SK-N-SH (cell line): ENCODE data around the gene USP27X. TPM values are rescaled to one million over a fixed set of nuclear protein-coding genes. Genes with fewer than 3 reads are reported as not detected.
A peak's percentile ranks its signal among the peaks of the same experiment; 100 is the strongest.

Source experiments
- CTCF ChIA-PET: fragments of 300-600, 350-600 bp; formaldehyde crosslinking; extraction: SDS; loops from one replicate; lab custom pipeline; 2021; lab: Yijun Ruan, JAX
- POLR2A ChIA-PET: fragments of 350-600 bp; sonication (Branson Sonifier 250); formaldehyde crosslinking; extraction: SDS; loops from one replicate; lab custom pipeline; 2020; ENCODE audit warnings: antibody characterized with exemption, inconsistent platforms; lab: Yijun Ruan, JAX
- DNase-seq: peaks from one replicate; pipeline ENCODE4 v3.0.0; 2012
- H2AFZ ChIP-seq: fragments of 200-600 bp; sonication (generic); 2 replicates; pipeline ENCODE4 v1.8.1; 2016; ENCODE audit warnings: antibody characterized with exemption, mild to moderate bottlenecking, low read depth
- H3F3A ChIP-seq: fragments of 200-600 bp; sonication (generic); replicated peaks from 2 replicates; pipeline ENCODE3; 2016; ENCODE audit warnings: antibody characterized with exemption, mild to moderate bottlenecking; ENCODE audit not compliant: insufficient read depth
- H3K27ac ChIP-seq, 2 experiments: fragments of 200-500 bp in 1 of 2; fragments of 200-600 bp in 1 of 2; sonication (Bioruptor generic) in 1 of 2; sonication (generic), shearing (Covaris generic) in 1 of 2; 2 replicates each; pipeline versions ENCODE4 v1.5.1 to v1.6.1; 2014 to 2016; ENCODE audit warnings: low read depth in 2 of 2, inconsistent platforms in 1 of 2, low read length in 1 of 2, mild to moderate bottlenecking in 1 of 2, mixed read lengths in 1 of 2
- H3K27me3 ChIP-seq: fragments of 200-600 bp; sonication (generic), shearing (Covaris generic); 2 replicates; pipeline ENCODE4 v1.6.1; 2016; ENCODE audit warnings: mixed run types; ENCODE audit not compliant: insufficient read depth
- H3K36me3 ChIP-seq, 2 experiments: fragments of 200-500 bp in 1 of 2; fragments of 200-600 bp in 1 of 2; sonication (Bioruptor generic) in 1 of 2; sonication (generic) in 1 of 2; replicated peaks in 1 of 2; 2 replicates each; pipeline versions ENCODE3 to v1.5.1; 2014 to 2016; ENCODE audit warnings: low read length in 1 of 2, mild to moderate bottlenecking in 1 of 2; ENCODE audit not compliant: insufficient read depth in 2 of 2, control insufficient read depth in 1 of 2
- H3K4me1 ChIP-seq, 2 experiments: fragments of 200-500 bp in 1 of 2; fragments of 200-600 bp in 1 of 2; sonication (Bioruptor generic) in 1 of 2; sonication (generic), shearing (Covaris generic) in 1 of 2; 2 replicates each; pipeline versions ENCODE4 v1.5.1 to v1.6.1; 2014 to 2016; ENCODE audit warnings: low read depth in 1 of 2, low read length in 1 of 2, mixed run types in 1 of 2; ENCODE audit not compliant: insufficient read depth in 2 of 2, control insufficient read depth in 1 of 2
- H3K4me2 ChIP-seq: fragments of 200-600 bp; sonication (generic), shearing (Covaris generic); 2 replicates; pipeline ENCODE4 v1.6.1; 2017; ENCODE audit warnings: mixed run types
- H3K4me3 ChIP-seq, 2 experiments: fragments of 200-500 bp in 1 of 2; fragments of 200-600 bp in 1 of 2; sonication (Bioruptor generic) in 1 of 2; sonication (generic), shearing (Covaris generic) in 1 of 2; 2 replicates each; pipeline versions ENCODE4 v1.5.1 to v1.8.1; 2014 to 2016; ENCODE audit warnings: low read depth in 2 of 2, inconsistent platforms in 1 of 2, low read length in 1 of 2, mild to moderate bottlenecking in 1 of 2, mixed read lengths in 1 of 2, moderate library complexity in 1 of 2
- H3K79me2 ChIP-seq: fragments of 200-600 bp; sonication (generic); 2 replicates; pipeline ENCODE4 v1.8.1; 2017; ENCODE audit warnings: mild to moderate bottlenecking; ENCODE audit not compliant: insufficient read depth
- H3K9ac ChIP-seq: fragments of 200-600 bp; sonication (generic); 2 replicates; pipeline ENCODE4 v1.6.1; 2017; ENCODE audit warnings: mixed run types
- H3K9me2 ChIP-seq: fragments of 200-600 bp; sonication (generic); 2 replicates; pipeline ENCODE4 v1.6.1; 2017; ENCODE audit warnings: mixed run types
- H3K9me3 ChIP-seq: fragments of 200-600 bp; sonication (generic); 2 replicates; pipeline ENCODE4 v1.6.1; 2017; ENCODE audit warnings: mixed run types, mild to moderate bottlenecking, moderate library complexity
- H4K20me1 ChIP-seq: fragments of 200-600 bp; sonication (generic); 2 replicates; pipeline ENCODE4 v1.6.1; 2017; ENCODE audit warnings: mild to moderate bottlenecking, mixed run types; ENCODE audit not compliant: insufficient read depth
- CHD2 ChIP-seq: fragments of 150-350 bp; IDR thresholded peaks from 2 replicates; pipeline ENCODE4 v1.6.1; 2018; ENCODE audit warnings: low read length; ENCODE audit not compliant: partially characterized antibody
- ELF1 ChIP-seq: IDR thresholded peaks from 2 replicates; pipeline ENCODE4 v1.4.0; 2012
- FOXJ3 ChIP-seq: sonication (generic); formaldehyde crosslinking; IDR thresholded peaks from 2 replicates; pipeline ENCODE4 v1.5.1; 2020; ENCODE audit warnings: mild to moderate bottlenecking, missing genetic modification reagents
- GATA2 ChIP-seq: sonication (generic); formaldehyde crosslinking; IDR thresholded peaks from 2 replicates; pipeline ENCODE4 v1.5.0; 2020; ENCODE audit warnings: mild to moderate bottlenecking, missing genetic modification reagents
- MAX ChIP-seq: IDR thresholded peaks from 2 replicates; pipeline ENCODE4 v1.4.0; 2012; ENCODE audit warnings: low read depth
- REST ChIP-seq: IDR thresholded peaks from 2 replicates; pipeline ENCODE4 v1.6.1; 2012; ENCODE audit warnings: mild to moderate bottlenecking, low read depth, low read length, moderate library complexity
- RFX5 ChIP-seq: IDR thresholded peaks from 2 replicates; pipeline ENCODE4 v1.6.1; 2012; ENCODE audit warnings: mild to moderate bottlenecking, improper control_type of control experiment, low read length
- RXRA ChIP-seq: IDR thresholded peaks from 2 replicates; pipeline ENCODE4 v1.4.0; 2012; ENCODE audit warnings: low read depth, mild to moderate bottlenecking, borderline replicate concordance
- SIN3A ChIP-seq: IDR thresholded peaks from 2 replicates; pipeline ENCODE4 v1.6.1; 2012; ENCODE audit warnings: low read depth, mild to moderate bottlenecking, low read length, moderate library complexity, borderline replicate concordance
- TCF12 ChIP-seq: IDR thresholded peaks from 2 replicates; pipeline ENCODE4 v1.4.0; 2012
- USF1 ChIP-seq: IDR thresholded peaks from 2 replicates; pipeline ENCODE4 v1.4.0; 2012; ENCODE audit warnings: low read depth, borderline replicate concordance
- polyA plus RNA-seq, 3 experiments: library from polyadenylated mRNA; depleted of rRNA; stranded (reverse); fragments of >200 nt; gene quantifications; 2 replicates each; pipeline ENCODE4 v1.2.3, GENCODE V29; 2012

Gene USP27X
- polyA plus RNA-seq, 1 of the 3 experiments (the other 2 are of a cell fraction): 1.9 TPM

GRCh38 chrX:49840679-49841078 lies 38.6 kb upstream of the USP27X start (continued):
- TF ChIP-seq RXRA: no peak
- TF ChIP-seq SIN3A: no peak
- TF ChIP-seq CHD2: no peak
- no peak for TF ChIP-seq FOXJ3 (CRISPR knock-in tag)
- TF ChIP-seq USF1: no peak
- no peak for TF ChIP-seq GATA2 (CRISPR knock-in tag)
- TF ChIP-seq ELF1: peak; percentile 60
- TF ChIP-seq REST: no peak
- TF ChIP-seq, all 33 proteins: peak for 4

GRCh38 chrX:49842621-49843020 lies 36.7 kb upstream of the USP27X start:
- POLR2A ChIA-PET: no interaction called here
- CTCF ChIA-PET: interaction anchor here (1.5 kb wide), 1 partner anchor 34 kb away, joined by 7 read pairs; no protein-coding TSS in a partner anchor
- H3K4me3 ChIP-seq: no peak overlapping the region

More at GRCh38 chrX:49842621-49843020, 36.7 kb upstream of the USP27X start:
- no peaks in the 10 kb centered on the region for H3K9me2 ChIP-seq
- peaks cover 6% of the 10 kb centered on the region; the same call in 1 of the 2 replicates for H3K27me3 ChIP-seq
- no peaks in the 10 kb centered on the region; a peak in 1 of 4 replicates for H3K4me1 ChIP-seq
- H3K9ac ChIP-seq: no peak overlapping the region
- H3K27ac ChIP-seq: no peak overlapping the region
- H4K20me1 ChIP-seq: no peaks in the 10 kb centered on the region
- H3F3A ChIP-seq: no peaks in the 10 kb centered on the region
- no peak for DNase-seq
- no peak overlapping the region for H3K4me2 ChIP-seq
- no peaks in the 10 kb centered on the region for H3K36me3 ChIP-seq
- H3K79me2 ChIP-seq: no peaks in the 10 kb centered on the region
- H3K9me3 ChIP-seq: no peaks in the 10 kb centered on the region
- no peak overlapping the region for H2AFZ ChIP-seq
- TF ChIP-seq RFX5 (no peak), MAX (no peak), TCF12 (no peak), GATA2 (CRISPR knock-in tag) (no peak), CHD2 (no peak), SIN3A (no peak), USF1 (no peak)
